ENCODE measurements around the gene GID4. TPM values are rescaled to one million over a fixed set of nuclear protein-coding genes. Genes with fewer than 3 reads are reported as not detected.

Gene GID4
- total RNA-seq, 2 donors from 2014 or later = 11.0 to 19.1 TPM

- WGBS = 74% methylated on average over 7 of the region's 7 CpGs
- no peaks in the 10 kb centered on the region for H3K9me3 ChIP-seq
- H3K4me3 ChIP-seq = no peak overlapping the region
- intact Hi-C loops (cut with DNase I) = no loop called here
- no peak for DNase-seq (ENCODE audit: low spot score)
- no peaks in the 10 kb centered on the region for H3K27me3 ChIP-seq (replicated peaks; ENCODE audit: insufficient read depth)
- H3K27ac ChIP-seq = no peak overlapping the region
- no peak for TF ChIP-seq POLR2A (IDR thresholded peaks at IDR 0.05)
- TF ChIP-seq, protein P1, sequence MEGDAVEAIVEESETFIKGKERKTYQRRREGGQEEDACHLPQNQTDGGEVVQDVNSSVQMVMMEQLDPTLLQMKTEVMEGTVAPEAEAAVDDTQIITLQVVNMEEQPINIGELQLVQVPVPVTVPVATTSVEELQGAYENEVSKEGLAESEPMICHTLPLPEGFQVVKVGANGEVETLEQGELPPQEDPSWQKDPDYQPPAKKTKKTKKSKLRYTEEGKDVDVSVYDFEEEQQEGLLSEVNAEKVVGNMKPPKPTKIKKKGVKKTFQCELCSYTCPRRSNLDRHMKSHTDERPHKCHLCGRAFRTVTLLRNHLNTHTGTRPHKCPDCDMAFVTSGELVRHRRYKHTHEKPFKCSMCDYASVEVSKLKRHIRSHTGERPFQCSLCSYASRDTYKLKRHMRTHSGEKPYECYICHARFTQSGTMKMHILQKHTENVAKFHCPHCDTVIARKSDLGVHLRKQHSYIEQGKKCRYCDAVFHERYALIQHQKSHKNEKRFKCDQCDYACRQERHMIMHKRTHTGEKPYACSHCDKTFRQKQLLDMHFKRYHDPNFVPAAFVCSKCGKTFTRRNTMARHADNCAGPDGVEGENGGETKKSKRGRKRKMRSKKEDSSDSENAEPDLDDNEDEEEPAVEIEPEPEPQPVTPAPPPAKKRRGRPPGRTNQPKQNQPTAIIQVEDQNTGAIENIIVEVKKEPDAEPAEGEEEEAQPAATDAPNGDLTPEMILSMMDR (IDR thresholded peaks at IDR 0.05) = no peak
- TF ChIP-seq POLR2AphosphoS5 (IDR thresholded peaks at IDR 0.05) = no peak
- no peaks in the 10 kb centered on the region for H3K36me3 ChIP-seq
- H3K4me1 ChIP-seq (replicated peaks) = no peaks in the 10 kb centered on the region
Measured at GRCh38 chr17:18115517-18115916, 76.3 kb downstream of the GID4 start.

GRCh38 chr17:18116078-18116477 is 76.9 kb downstream of the GID4 start:
- no peak overlapping the region for H3K27ac ChIP-seq
- no peaks in the 10 kb centered on the region for H3K9me3 ChIP-seq
- H3K4me1 ChIP-seq (replicated peaks) = no peaks in the 10 kb centered on the region
- intact Hi-C loops (cut with DNase I) = no loop called here
- no peaks in the 10 kb centered on the region for H3K36me3 ChIP-seq
- TF ChIP-seq, protein P1 (IDR thresholded peaks at IDR 0.05) = no peak
- no peak for TF ChIP-seq POLR2AphosphoS5 (IDR thresholded peaks at IDR 0.05)
- no peak for TF ChIP-seq POLR2A (IDR thresholded peaks at IDR 0.05)
- no peak for DNase-seq (ENCODE audit: low spot score)
- WGBS = 79% methylated on average over 5 of the region's 5 CpGs
- no peaks in the 10 kb centered on the region for H3K27me3 ChIP-seq (replicated peaks; ENCODE audit: insufficient read depth)
- H3K4me3 ChIP-seq = no peak overlapping the region

GRCh38 chr17:18117533-18117932 is 78.3 kb downstream of the GID4 start:
- Histone ChIP-seq H3K4me3 (no peak overlapping the region), H3K27me3 (replicated peaks; ENCODE audit: insufficient read depth) (no peaks in the 10 kb centered on the region), H3K27ac (no peak overlapping the region), H3K9me3 (no peaks in the 10 kb centered on the region), H3K36me3 (no peaks in the 10 kb centered on the region), H3K4me1 (replicated peaks) (no peaks in the 10 kb centered on the region)
- intact Hi-C loops (cut with DNase I) = no loop called here
- DNase-seq (ENCODE audit: low spot score) = no peak
- TF ChIP-seq POLR2A (IDR thresholded peaks at IDR 0.05) (no peak), POLR2AphosphoS5 (IDR thresholded peaks at IDR 0.05) (no peak)
- TF ChIP-seq, protein P1 (IDR thresholded peaks at IDR 0.05) = no peak
- 88% methylated on average over 1 of the region's 1 CpG for WGBS

Other genes with a start within 250 kb of the GID4 start
- 100 to 1,000 TPM; 134 to 299 TPM for gene SREBF1, start 202.4 kb upstream of the GID4 start, total RNA-seq
- gene TOM1L2, start 67.0 kb upstream of the GID4 start, total RNA-seq = 100 to 1,000 TPM; 162 to 185 TPM
- gene DRC3, start 66.5 kb upstream of the GID4 start, total RNA-seq = 1 to 10 TPM; 4.5 to 10.0 TPM
- gene ATPAF2, start 240 bp upstream of the GID4 start, total RNA-seq = 10 to 100 TPM; 17.7 to 30.5 TPM
- 10 to 100 TPM; 44.1 to 56.9 TPM for gene DRG2, start 48.5 kb downstream of the GID4 start, total RNA-seq
- gene MYO15A, start 69.3 kb downstream of the GID4 start, total RNA-seq = 1 to 10 TPM in 1 of 2 donors, under 1 TPM in 1; 0.32 to 8.3 TPM
- gene ALKBH5, start 144.4 kb downstream of the GID4 start, total RNA-seq = 100 to 1,000 TPM; 132 to 230 TPM
- 10 to 100 TPM; 17.7 to 33.5 TPM for gene LLGL1, start 186.2 kb downstream of the GID4 start, total RNA-seq
- gene FLII, start 219.3 kb downstream of the GID4 start, total RNA-seq = 100 to 1,000 TPM; 280 to 347 TPM
- 10 to 100 TPM; 22.3 to 28.7 TPM for gene MIEF2, start 221.3 kb downstream of the GID4 start, total RNA-seq